Suprapubic skin (tissue), 4 donors: ENCODE data around the gene CLN5.

Source experiments
- CTCF ChIP-seq, 2 donors: fragments of 200-600 bp in 1 of 2; fragments of 450-650 bp in 1 of 2; sonication (generic) in 1 of 2; IDR thresholded peaks; one replicate each; pipeline ENCODE4 v1.5.1; 2016 to 2019; ENCODE audit warnings: antibody characterized with exemption in 2 of 2, mild to moderate bottlenecking in 1 of 2, moderate library complexity in 1 of 2
- EP300 ChIP-seq: sonication (generic); formaldehyde crosslinking; IDR thresholded peaks from one replicate; pipeline ENCODE4 v1.6.1; 2017; ENCODE audit warnings: antibody characterized with exemption
- POLR2A ChIP-seq, 2 donors: fragments of 450-650 bp; IDR thresholded peaks; one replicate each; pipeline ENCODE4 v1.6.1; 2017; ENCODE audit warnings: antibody characterized with exemption in 2 of 2, mild to moderate bottlenecking in 2 of 2, moderate library complexity in 2 of 2
- POLR2AphosphoS5 ChIP-seq, 3 donors: sonication (generic); formaldehyde crosslinking; IDR thresholded peaks; one replicate each; pipeline ENCODE4 v1.6.1; 2017; ENCODE audit warnings: antibody characterized with exemption in 3 of 3

- TF ChIP-seq CTCF (IDR thresholded peaks at IDR 0.05) (no peak), POLR2AphosphoS5 (IDR thresholded peaks at IDR 0.05) (no peak), POLR2A (IDR thresholded peaks at IDR 0.05) (no peak), EP300 (no peak)
Measured at GRCh38 chr13:76958841-76959432, 32.9 kb upstream of the CLN5 start.
